Medulla oblongata (tissue), 1 donor: ENCODE results near the gene MVP.
"Not testable (repeated sequence)": the region's sequence is repeated elsewhere in the genome, so short reads cannot be mapped to it uniquely, and the experiment has no call there.

Source experiments
- DNase-seq: peaks from one replicate; pipeline ENCODE4 v3.0.0-alpha.2; 2015; ENCODE audit errors: extremely low spot score

MVP gene

DNA sequence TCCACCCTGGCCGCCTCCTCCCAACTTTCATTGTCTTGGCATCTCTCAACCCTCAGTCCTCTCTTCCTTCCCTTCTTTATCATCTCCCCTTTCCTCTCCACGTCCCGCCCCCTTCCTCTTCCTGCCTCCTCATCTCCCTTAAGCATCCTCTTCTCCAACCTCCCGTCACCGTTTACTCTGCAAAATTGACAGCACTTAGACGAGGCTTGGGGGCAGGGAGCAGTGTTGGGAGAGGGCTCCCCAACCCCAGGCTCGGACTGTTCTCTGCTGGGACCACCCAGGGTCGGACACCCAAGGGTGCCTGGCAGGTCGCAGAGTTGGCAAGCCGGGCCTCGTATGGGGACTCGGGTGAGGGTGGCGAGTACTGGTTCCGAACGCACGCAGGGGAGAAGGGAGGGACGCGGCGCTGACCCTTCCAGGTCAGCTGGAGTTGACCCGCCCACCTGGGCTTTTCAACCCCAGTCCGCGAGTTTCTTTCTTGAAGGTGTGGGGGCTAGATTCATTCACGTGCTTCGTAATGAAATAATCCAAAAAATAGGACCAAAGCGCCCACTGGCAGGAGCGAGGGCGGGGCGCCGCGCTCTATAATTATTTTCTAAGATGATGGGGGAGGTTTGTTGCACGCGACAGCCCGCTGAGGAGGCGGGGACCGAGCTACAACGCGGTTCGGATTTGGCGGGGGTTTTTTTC, 5.1 kb upstream of the MVP start:
- DNase-seq, result no peak

DNA sequence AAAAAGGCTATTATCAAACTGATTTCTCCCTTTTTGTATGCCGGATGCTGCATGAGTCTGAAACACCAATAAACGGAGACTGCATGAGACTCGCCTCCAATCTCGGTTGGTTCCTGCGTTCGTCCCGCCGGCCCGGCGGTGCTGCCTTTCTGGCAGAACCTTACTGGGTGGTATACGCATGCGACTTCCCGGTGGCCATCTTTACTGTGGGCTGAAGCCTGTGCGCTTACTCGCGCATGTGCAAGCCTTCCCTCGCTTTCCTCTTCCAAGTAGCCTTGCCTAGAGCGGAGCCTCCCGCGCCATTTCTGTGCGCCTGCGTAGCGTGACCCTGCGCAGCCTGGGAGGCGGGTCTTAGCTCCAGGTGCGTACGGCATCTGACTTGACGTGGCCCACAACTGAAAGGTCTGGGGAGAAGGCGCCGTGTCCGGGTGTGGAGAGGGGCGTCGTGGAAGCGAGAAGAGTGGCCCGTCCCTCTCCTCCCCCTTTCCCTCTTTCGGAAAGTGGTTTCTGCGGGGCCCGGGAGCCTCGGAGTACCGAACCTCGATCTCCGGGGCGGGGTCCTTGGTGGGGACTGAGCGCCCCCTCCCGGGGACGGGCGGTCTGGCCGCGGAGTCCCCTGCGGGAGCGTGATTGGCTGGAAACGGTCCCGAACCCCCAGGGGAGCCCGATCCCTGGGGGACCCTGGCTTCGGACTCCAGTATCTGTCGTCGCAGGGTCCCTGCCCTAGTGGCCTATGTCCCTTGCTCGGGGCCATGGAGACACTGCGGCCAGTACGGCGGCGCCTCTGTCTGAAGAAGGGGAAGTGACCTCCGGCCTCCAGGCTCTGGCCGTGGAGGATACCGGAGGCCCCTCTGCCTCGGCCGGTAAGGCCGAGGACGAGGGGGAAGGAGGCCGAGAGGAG, 4.2 kb upstream of the MVP start, which contains the start of gene PAGR1:
Gene PAGR1, plus strand, starts transcription at position 360 of the 901 bp plus-strand sequence. Its CDS starts 374 bp downstream, at position 734.
- peak; percentile 98 for DNase-seq

DNA sequence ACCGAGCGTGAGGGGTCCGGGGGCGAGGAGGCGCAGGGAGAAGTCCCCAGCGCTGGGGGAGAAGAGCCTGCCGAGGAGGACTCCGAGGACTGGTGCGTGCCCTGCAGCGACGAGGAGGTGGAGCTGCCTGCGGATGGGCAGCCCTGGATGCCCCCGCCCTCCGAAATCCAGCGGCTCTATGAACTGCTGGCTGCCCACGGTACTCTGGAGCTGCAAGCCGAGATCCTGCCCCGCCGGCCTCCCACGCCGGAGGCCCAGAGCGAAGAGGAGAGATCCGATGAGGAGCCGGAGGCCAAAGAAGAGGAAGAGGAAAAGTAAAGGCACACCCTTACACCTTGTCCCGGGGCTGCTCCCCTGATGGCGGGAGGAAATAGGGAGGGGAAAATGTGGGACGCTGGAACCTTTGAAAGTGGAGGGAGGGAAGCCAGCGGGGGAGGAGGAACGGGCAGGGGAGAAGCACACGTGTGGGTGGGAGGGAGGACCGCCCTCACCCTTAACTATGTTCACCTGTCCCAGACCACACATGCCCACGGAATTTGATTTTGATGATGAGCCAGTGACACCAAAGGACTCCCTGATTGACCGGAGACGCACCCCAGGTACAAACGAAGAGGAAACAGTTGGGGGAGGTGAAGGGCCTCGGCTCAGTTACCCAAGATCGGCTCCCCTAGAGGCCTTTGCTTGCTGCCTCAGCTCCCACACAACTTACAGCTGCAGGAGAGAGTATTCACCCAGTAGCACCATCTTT, 3.4 kb upstream of the MVP start:
- DNase-seq, result no peak

DNA sequence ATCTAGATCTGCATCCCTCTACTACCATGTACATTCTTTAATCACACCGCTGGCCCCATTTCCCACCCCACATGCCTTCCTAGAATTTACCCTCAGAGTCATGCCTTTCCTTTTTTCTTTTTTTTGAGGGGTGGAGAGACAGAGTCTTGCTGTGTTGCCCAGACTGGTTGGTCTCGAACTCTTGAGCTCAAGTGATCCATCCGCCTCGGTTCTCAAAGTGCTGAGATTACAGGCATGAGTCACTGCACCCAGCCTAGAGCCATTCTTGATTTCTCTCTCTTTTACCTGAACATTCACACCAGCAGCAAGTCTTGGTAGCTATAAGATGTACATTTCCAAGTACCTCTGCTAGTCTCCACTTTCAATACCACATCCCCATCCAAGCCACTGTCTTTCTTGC, 2.2 kb upstream of the MVP start:
- no peak for DNase-seq

DNA sequence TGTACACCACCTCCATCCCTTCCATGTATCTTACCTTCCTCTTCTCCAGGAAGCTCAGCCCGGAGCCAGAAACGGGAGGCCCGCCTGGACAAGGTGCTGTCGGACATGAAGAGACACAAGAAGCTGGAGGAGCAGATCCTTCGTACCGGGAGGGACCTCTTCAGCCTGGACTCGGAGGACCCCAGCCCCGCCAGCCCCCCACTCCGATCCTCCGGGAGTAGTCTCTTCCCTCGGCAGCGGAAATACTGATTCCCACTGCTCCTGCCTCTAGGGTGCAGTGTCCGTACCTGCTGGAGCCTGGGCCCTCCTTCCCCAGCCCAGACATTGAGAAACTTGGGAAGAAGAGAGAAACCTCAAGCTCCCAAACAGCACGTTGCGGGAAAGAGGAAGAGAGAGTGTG, 756 bp upstream of the MVP start:
- DNase-seq, result no peak

DNA sequence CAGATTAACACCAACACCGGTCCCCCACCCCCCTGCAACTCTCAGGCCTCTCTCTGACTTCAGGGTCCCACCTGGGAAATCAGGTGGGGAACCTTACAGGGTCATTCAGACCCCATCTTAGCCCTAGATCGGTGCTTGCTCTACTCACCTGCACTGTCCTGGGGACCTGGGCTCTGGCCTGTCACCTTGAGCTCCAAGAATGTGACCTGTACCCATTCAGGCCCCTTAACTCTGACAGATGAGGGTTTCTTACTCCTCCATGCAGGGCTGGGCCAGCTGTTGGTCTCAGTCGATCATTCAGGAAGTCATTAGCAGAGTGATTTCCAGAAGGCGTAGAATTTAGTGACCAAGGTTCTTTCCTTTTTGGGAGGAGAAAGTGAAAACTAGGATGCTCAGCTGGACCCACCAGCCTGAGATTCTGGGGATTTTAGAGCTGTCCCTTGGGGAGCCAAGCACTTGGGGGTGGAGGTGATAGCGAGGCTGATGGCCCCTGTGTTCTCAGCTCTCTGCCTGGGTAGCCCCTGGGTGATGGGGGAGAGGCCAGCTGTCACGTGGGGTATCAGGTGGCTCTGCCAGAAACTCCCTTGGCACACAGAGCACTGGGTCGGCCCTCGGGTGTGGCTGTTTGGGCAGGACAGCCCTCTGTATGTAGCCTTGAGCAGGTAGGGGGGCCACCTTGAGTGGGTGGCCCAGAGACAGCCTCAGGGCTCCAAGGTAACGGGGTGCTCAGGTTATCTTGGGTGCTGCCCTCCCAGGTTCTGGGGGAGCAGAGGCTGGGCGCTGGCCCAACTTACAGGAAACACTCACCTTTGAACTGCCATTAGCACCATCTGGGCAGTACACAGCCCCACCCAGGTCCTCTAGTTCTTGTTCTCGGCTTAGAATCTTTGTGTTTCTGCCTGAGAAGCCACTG, 724 bp downstream of the MVP start:
- DNase-seq, result no peak

DNA sequence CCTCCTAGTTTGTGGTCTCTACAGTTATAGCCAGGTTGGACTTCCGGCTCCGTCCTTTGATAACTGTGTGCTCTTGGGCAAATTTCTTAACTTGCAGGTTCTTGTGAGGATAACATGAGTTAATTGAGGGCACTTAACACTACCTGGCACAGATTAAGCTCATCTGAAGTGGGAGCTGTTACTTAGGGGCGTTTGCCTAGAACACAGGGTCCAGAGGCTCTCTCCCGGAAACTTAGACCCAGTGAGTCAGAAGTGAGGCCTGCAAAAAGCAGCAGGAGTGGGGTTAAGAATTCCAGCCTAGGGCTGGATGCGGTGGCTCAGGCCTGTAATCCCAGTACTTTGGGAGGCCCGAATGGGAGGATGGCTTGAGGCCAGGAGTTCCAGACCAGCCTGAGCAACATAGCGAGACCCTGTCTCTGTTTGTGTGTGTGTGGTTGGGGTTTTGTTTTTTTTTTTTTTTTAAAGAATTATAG, 1.4 kb downstream of the MVP start:
- DNase-seq, result no peak

DNA sequence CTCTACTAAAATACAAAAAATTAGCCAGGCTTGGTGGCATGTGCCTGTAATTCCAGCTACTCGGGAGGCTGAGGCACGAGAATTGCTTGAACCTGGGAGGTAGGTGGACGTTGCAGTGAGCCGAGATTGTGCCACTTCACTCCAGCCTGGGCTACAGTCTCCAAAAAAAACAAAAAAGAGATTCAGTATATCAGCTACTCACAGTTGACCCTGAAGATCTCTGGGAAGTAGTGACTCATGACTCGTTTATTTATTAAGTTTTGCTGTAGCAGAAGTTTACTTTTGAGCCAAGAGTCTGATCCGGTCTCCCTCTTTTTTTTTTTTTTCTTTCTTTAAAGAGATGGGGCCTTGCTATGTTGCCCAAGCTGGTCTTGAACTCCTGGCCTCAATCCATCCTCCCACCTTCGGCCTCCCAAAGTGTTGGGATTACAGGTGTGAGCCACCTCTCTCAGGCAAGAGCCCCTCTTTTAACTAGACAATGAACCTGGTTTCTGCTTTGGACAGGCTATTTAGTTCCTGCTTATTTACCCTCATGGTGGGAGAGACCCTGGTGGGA, 4.4 kb downstream of the MVP start:
- DNase-seq, result no peak

DNA sequence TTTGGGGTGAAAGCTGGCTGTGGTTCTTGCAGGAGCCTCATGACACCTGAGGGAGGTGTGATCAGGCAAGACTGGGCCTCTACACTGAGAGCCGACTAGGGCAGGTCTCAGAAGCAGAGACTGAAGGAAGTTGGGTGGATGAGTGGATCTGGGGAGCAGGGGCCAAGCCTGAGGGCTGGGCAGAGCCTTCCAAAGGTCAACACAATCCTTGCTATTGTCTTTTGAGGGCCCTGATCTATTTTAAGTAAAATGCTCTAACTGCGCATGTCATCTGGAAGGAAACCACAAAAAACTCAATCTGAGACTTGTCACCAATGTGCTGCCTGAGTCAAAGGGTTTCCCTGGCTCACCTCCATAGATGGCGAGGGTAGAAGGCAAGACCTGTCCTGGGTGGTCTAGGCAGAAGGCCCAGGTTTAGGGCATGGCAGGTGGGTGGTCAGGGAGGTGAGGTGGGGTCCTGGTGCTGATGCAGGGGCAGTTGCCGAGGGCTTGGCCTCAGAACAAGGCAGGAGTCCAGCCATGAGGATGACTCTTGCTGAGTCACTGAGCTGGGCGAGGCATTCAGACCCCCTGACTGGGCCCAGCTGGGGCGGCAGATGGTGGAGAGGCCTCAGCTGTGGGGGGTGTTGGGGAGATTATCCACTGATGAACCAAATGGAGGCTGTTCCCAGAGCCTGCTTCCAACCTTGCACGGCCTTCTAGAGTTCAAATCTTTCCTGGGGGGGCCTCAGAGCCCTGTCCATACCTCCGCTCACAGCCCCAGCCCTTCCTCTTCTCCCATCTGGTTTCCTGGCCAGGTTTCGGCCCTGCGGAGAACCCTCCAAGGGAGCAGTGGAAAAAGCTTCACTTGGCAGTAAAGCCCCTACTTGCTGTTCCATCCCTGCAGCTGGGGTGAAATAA, 5.1 kb downstream of the MVP start:
- DNase-seq, result peak; percentile 51

DNA sequence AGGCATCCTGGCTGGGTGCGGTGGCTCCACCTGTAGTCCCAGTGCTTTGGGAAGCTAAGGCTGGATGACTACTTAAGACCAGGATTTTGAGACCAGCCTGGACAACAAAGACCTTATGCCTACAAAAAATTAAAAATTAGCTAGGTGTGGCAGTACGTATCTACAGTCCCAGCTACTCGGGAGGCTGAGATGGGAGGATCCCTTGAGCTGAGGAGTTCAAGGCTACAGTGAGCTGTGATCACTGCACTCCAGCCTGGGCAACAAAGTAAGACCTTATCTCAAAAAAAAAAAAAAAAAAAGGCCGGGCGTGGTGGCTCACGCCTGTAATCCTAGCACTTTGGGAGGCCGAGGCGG, 6.1 kb downstream of the MVP start:
- no peak for DNase-seq

DNA sequence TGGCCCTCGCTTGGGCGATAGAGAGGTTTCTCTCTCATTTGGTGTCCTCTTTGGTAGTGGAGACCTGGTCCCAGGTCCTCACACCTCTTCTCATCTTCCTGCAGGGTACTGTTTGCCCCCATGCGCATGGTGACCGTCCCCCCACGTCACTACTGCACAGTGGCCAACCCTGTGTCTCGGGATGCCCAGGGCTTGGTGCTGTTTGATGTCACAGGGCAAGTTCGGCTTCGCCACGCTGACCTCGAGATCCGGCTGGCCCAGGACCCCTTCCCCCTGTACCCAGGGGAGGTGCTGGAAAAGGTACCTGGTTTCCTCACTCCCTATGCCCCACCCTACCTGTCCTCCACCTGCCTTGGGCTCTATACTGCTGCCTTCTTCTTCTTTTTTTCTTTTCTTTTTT, 10.5 kb downstream of the MVP start:
- DNase-seq, result no peak

DNA sequence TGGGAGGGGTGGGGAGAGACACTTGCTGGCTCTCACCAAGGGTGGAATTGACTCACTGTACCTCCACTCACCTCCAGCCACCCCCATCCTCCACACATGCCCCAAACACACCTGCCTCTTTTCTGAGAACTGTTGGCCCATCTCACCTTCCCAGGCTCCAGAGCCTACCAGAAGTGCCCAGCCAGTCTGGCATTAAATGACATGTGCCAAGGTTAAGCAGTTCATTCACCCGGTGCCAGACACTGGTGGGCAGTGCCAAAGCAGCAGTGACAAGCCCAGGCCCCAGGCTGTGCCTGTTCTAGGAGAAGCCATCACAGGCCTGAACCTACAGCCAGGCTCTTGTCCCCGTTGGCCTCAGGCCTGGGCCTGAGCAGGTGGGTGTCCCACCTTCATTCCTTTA, 11.2 kb downstream of the MVP start:
- DNase-seq, result no peak

DNA sequence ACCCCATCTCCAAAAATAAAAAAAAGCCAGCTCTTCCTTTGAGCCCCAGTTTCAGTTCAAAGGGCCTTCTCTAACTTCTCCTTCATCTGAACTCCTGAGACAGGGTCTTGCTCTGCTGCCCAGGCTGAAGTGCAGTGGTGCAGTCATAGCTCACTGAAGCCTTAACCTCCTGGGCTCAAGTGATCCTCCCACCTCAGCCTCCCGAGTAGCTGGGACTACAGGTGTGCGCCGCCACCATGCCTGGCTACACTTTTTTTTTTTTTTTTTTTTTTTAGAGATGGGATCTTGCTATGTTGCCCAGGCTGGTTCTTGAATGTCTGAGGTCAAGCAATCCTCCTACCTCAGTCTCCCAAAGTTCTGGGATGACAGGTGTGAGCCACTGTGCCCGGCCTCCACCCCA, 13.0 kb downstream of the MVP start:
- not testable (repeated sequence) for DNase-seq

DNA sequence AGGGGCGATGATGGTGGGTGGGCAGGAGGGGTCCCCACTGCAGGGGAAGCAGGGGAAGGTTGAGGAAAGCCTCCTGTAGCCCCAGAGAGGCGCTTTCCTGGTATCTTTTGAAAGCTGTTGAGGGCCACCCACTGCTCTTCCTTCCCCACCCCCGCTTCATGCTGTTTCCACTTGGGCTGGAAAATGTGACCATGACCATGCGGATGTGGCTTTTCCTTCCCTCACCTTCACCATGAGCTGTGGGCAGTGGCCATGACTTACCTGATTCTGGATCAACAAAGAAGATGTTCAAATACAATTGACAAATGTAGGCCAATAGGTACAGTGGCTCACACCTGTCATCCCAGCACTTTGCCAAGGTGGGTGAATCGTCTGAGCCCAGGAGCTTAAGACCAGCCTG, 13.8 kb downstream of the MVP start:
- no peak for DNase-seq

DNA sequence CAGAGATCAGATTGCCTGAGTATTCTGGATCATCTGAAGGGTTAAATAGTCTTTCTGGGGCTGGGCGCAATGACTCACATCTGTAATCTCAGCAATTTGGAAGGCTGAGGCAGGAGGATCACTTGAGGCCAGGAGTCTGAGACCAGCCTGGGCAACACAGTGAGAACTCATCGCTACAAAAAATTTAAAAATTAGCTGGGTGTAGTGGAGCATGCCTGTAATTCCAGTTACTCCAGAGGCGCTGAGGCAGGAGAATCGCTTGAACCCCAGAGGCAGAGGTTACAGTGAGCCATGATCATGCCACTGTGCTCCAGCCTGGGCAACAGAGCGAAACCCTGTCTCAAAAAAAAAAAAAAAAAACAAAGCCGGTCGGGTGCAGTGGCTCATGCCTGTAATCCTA, 15.7 kb downstream of the MVP start:
- DNase-seq, result no peak

DNA sequence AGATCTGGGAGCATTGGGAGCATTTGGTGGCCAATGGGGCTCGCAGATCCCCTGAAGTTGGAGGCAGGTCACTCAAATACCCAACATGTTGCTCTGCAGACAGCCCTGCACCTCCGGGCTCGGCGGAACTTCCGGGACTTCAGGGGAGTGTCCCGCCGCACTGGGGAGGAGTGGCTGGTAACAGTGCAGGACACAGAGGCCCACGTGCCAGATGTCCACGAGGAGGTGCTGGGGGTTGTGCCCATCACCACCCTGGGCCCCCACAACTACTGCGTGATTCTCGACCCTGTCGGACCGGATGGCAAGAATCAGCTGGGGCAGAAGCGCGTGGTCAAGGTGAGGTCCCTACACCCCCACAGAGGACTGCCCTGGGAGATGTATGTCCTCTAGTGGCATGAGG, 16.4 kb downstream of the MVP start:
- DNase-seq, result no peak

DNA sequence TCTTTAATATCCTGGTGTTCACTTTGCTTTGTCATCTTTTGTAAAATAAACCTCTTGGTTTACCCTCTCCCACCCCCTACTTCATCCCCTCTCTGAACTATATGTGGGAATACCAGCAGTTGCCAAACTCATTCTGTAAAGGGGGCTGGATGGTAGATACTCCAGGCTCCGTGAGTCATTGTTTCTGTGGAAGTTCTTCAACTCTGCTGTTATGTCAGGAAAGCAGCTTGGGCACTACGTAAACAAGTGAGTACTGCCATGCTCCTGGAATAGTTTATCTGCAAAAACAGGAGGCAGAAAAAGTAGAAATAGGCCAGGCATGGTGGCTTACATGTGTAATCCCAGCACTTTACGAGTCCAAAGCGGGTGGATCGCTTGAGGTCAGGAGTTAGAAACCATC, 17.6 kb downstream of the MVP start:
- no peak for DNase-seq

DNA sequence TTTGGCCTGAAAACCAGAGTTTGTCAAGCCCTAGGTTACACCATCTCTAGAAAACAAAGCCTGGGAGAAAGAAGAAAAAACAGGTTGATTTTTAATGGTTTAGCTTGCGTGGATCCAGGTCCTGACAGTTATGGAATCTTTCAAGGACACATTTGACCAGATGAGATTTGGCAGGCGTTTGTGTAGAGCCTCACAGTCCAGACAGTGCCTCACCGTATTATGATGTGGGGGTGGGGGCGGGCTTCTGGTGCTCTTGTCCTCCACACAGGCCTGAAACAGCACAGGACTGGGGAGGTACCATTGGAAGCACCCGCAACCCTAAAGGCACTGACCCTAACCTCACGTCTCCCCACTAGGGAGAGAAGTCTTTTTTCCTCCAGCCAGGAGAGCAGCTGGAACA, 19.6 kb downstream of the MVP start:
- DNase-seq, result no peak

DNA sequence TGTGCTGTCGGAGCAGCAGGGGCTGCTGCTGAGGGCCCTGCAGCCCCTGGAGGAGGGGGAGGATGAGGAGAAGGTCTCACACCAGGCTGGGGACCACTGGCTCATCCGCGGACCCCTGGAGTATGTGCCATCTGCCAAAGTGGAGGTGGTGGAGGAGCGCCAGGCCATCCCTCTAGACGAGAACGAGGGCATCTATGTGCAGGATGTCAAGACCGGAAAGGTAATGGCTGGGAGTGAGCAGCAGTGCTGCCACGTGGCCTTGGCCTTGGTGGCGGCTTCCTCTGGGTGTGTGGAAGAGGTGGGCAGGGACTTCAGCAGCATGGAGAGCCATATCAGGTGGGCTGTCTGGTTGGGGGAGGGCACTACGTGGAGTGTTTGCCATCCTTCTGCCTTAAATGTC, 20.0 kb downstream of the MVP start:
- no peak for DNase-seq

DNA sequence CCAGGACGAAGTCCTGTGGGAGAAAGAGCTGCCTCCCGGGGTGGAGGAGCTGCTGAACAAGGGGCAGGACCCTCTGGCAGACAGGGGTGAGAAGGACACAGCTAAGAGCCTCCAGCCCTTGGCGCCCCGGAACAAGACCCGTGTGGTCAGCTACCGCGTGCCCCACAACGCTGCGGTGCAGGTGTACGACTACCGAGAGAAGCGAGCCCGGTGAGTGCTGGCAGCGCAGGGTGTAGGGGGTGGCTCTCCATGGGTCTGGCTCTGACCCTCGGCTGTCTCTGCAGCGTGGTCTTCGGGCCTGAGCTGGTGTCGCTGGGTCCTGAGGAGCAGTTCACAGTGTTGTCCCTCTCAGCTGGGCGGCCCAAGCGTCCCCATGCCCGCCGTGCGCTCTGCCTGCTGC, 21.4 kb downstream of the MVP start:
- no peak for DNase-seq
